ENCODE results near the gene GSC2.

DNA sequence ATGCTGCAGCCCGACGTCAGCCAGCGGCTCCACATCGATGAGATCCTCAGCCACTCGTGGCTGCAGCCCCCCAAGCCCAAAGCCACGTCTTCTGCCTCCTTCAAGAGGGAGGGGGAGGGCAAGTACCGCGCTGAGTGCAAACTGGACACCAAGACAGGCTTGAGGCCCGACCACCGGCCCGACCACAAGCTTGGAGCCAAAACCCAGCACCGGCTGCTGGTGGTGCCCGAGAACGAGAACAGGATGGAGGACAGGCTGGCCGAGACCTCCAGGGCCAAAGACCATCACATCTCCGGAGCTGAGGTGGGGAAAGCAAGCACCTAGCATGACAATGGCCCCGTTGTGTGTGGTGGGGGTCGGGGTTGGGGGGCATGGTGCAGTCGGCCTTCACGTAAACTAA is 17.9 kb downstream of the GSC2 start:
- no peak for TF ChIP-seq ZNF274 (IDR thresholded peaks at IDR 0.05; ENCODE audit: low read depth, low read length)
- TF ChIP-seq YY1 (IDR thresholded peaks at IDR 0.05; ENCODE audit: insufficient read depth, insufficient read length), result no peak
- no peak for TF ChIP-seq SUZ12 (IDR thresholded peaks at IDR 0.05; ENCODE audit: extremely low read depth, insufficient read depth, insufficient read length)

Measured in NT2/D1 (cell line).